HG03103 (cell line): ENCODE measurements around the gene SPTLC1.

Experiments
- ATAC-seq: cut with Tn5 transposase; IDR thresholded peaks from one replicate; pipeline ENCODE4 v1.9.1; 2021; ENCODE audit warnings: low read depth; ENCODE audit not compliant: unreplicated experiment

Gene SPTLC1

GRCh38 chr9:91994422-91994821 is 120.8 kb downstream of the SPTLC1 start:
- no peak for ATAC-seq

- no peak for ATAC-seq
Observed at GRCh38 chr9:91992461-91993041, 122.7 kb downstream of the SPTLC1 start.

GRCh38 chr9:91991721-91992341 is 123.4 kb downstream of the SPTLC1 start:
- no peak for ATAC-seq

GRCh38 chr9:91986248-91986647 is 129.0 kb downstream of the SPTLC1 start:
- no peak for ATAC-seq

- ATAC-seq, result no peak
Observed at GRCh38 chr9:91985692-91986091, 129.5 kb downstream of the SPTLC1 start.
